Ovary (tissue), 9 donors: Measurements from ENCODE around the gene YEATS2. TPM values are rescaled to one million over a fixed set of nuclear protein-coding genes. Genes with fewer than 3 reads are reported as not detected.

Experiments used
- DNase-seq, 5 donors: peaks; one replicate each; pipeline ENCODE4 v3.0.0-alpha.2; 2019 to 2020
- H3K27ac ChIP-seq, 2 donors: fragments of 200-600 bp; one replicate each; pipeline versions ENCODE4 v1.5.1 to v1.8.0; 2019 to 2022
- H3K27me3 ChIP-seq: fragments of 200-600 bp; one replicate; pipeline ENCODE4 v1.8.0; 2022
- H3K36me3 ChIP-seq: fragments of 200-600 bp; sonication (generic); one replicate; pipeline ENCODE4 v1.5.1; 2019
- H3K4me1 ChIP-seq: one replicate; pipeline ENCODE4 v1.8.1; 2013; ENCODE audit warnings: mild to moderate bottlenecking, moderate library complexity; ENCODE audit not compliant: insufficient read depth
- H3K4me3 ChIP-seq: fragments of 200-600 bp; sonication (generic); one replicate; pipeline ENCODE4 v1.5.1; 2017
- H3K9me3 ChIP-seq, 2 donors: fragments of 200-600 bp in 1 of 2; sonication (generic) in 1 of 2; one replicate each; pipeline versions ENCODE4 v1.5.1 to v1.8.1; 2013 to 2019; ENCODE audit warnings: mild to moderate bottlenecking in 1 of 2, moderate library complexity in 1 of 2
- CTCF ChIP-seq, 3 donors: fragments of 450-650 bp in 2 of 3; fragments of 200-600 bp in 1 of 3; IDR thresholded peaks; one replicate each; pipeline versions ENCODE4 v1.5.1 to v1.8.0; 2016 to 2022; ENCODE audit warnings: antibody characterized with exemption in 3 of 3, mild to moderate bottlenecking in 1 of 3
- EP300 ChIP-seq: sonication (generic); formaldehyde crosslinking; IDR thresholded peaks from one replicate; pipeline ENCODE4 v1.6.1; 2017; ENCODE audit warnings: antibody characterized with exemption
- POLR2A ChIP-seq: fragments of 450-650 bp; IDR thresholded peaks from one replicate; pipeline ENCODE4 v1.6.1; 2017; ENCODE audit warnings: antibody characterized with exemption, mild to moderate bottlenecking, moderate library complexity
- WGBS, 3 donors: extraction: QIAGEN DNeasy Blood & Tissue Kit in 1 of 3; methylation state at CpG; one replicate each; pipeline versions ENCODE4 v1.1.5 to v1.1.7; 2013 to 2017; 5-methylcytosine and 5-hydroxymethylcytosine counted together
- intact Hi-C, 4 donors: fragments of 100-400 bp; cut with DNase I; formaldehyde crosslinking; loops; one replicate each; pipeline versions ENCODE4 v1.11.0 to v1.15.1; 2022 to 2023
- polyA plus RNA-seq, 2 donors: library from polyadenylated mRNA; stranded (reverse); fragments of 200-250 nt in 1 of 2; fragments of 350-450 nt in 1 of 2; fragmentation: Illumina TruSeq in 1 of 2; extraction: RNeasy Lipid Tissue Mini Kit (QIAGEN cat#74804) in 1 of 2; gene quantifications; one replicate each; pipeline ENCODE4 v1.2.3, GENCODE V29; 2013 to 2014
- total RNA-seq, 7 donors: library from RNA; depleted of rRNA in 2 of 7; stranded (reverse); fragments of >200 nt in 2 of 7; fragmentation: NEBNext Ultra II Directional in 3 of 7; extraction: Animal tissue kit (Norgen Biotek cat#: 25700) in 3 of 7; gene quantifications; one replicate each; pipeline versions ENCODE4 v1.1.0 to v1.2.4, GENCODE V29; 2016 to 2023
- donor health status: DM: no; HTN: no; CAD: no; lungs with moderate emphysema.
- donor health status: DM: no; HTN: no; CAD: no.
- donor health status: Bipolar disorder and iron deficiency.
- donor health status: DM: yes; HTN: yes; CAD: no.
- donor health status: DM: no; HTN: no; CAD: no.
- donor health status: DM: yes; HTN: yes; CAD: no.

YEATS2 gene
- total and polyA plus RNA-seq, 9 donors = 11.3 to 35.5 (median 26.0) TPM

DNA sequence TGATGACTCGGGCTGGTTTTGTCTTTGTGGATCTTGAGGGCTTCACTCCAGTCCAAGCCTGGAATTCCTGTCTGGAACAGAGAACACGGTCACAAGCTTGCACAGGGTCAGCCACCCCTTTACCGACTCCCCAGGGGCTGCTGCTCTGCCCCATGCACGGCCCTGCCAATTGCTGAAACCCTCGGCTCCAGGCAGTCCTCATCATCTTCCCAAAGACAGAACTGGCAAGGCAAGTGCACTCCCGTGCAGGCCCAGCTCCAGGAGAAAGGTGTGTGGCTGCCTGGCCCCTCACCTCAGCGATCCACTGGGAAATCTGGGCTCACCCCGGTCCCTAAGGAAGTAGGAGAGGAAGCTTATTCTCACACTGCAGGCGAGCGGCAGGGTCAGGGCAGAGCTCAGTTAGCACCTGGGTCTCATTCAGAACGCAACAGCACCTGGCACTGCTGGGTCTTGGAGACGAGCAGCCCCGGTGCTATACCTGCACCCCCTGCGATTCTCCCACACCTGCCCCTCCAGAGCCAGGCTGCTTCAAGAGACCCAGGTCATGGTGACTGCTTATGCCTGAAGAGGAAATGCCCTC, 120.5 kb downstream of the YEATS2 start:
- 77 to 85% (median 84%) methylated on average over 14 of the region's 14 CpGs for WGBS, 3 donors
- H3K36me3 ChIP-seq = no peaks in the 10 kb centered on the region
- DNase-seq = no peak
- TF ChIP-seq EP300 (no peak), CTCF (IDR thresholded peaks at IDR 0.05) (no peak), POLR2A (no peak)
- no peaks in the 10 kb centered on the region for H3K27me3 ChIP-seq
- no peaks in the 10 kb centered on the region for H3K4me1 ChIP-seq
- no peak overlapping the region for H3K27ac ChIP-seq
- intact Hi-C loops = no loop called here
- H3K9me3 ChIP-seq = no peaks in the 10 kb centered on the region
- no peak overlapping the region for H3K4me3 ChIP-seq

- Histone ChIP-seq H3K4me1 (no peaks in the 10 kb centered on the region), H3K4me3 (no peak overlapping the region), H3K36me3 (no peaks in the 10 kb centered on the region), H3K27ac (no peak overlapping the region), H3K9me3 (no peaks in the 10 kb centered on the region), H3K27me3 (no peaks in the 10 kb centered on the region)
- TF ChIP-seq POLR2A (no peak), EP300 (no peak), CTCF (IDR thresholded peaks at IDR 0.05) (no peak)
- DNase-seq = no peak
- WGBS, 3 donors = 84 to 88% (median 86%) methylated on average over 24 to 25 of the region's 25 CpGs
- intact Hi-C loops = no loop called here
Measured at GRCh38 chr3:183818706-183819624, 121.4 kb downstream of the YEATS2 start.

GRCh38 chr3:183819831-183820230, 122.2 kb downstream of the YEATS2 start:
- 81 to 90% (median 88%) methylated on average over 6 of the region's 6 CpGs for WGBS, 3 donors
- H3K27me3 ChIP-seq = no peaks in the 10 kb centered on the region
- peaks cover 4% of the 10 kb centered on the region for H3K4me1 ChIP-seq
- no peak for DNase-seq
- no peaks in the 10 kb centered on the region for H3K9me3 ChIP-seq
- no peak for TF ChIP-seq CTCF (IDR thresholded peaks at IDR 0.05)
- no peak for TF ChIP-seq EP300
- no peak for TF ChIP-seq POLR2A
- H3K27ac ChIP-seq = no peak overlapping the region
- H3K4me3 ChIP-seq = no peak overlapping the region
- no peaks in the 10 kb centered on the region for H3K36me3 ChIP-seq
- intact Hi-C loops = no loop called here

GRCh38 chr3:183822631-183823030, 125.0 kb downstream of the YEATS2 start:
- Histone ChIP-seq H3K36me3 (no peaks in the 10 kb centered on the region), H3K27ac (no peak overlapping the region), H3K4me1 (peaks cover 5% of the 10 kb centered on the region), H3K27me3 (no peaks in the 10 kb centered on the region), H3K9me3 (no peaks in the 10 kb centered on the region), H3K4me3 (no peak overlapping the region)
- TF ChIP-seq POLR2A = no peak
- TF ChIP-seq CTCF (IDR thresholded peaks at IDR 0.05) = no peak
- TF ChIP-seq EP300 = no peak
- 78 to 86% (median 78%) methylated on average over 13 of the region's 13 CpGs for WGBS, 3 donors
- no peak for DNase-seq
- intact Hi-C loops = no loop called here
